ENCODE results near the gene SMIM36.

DNA sequence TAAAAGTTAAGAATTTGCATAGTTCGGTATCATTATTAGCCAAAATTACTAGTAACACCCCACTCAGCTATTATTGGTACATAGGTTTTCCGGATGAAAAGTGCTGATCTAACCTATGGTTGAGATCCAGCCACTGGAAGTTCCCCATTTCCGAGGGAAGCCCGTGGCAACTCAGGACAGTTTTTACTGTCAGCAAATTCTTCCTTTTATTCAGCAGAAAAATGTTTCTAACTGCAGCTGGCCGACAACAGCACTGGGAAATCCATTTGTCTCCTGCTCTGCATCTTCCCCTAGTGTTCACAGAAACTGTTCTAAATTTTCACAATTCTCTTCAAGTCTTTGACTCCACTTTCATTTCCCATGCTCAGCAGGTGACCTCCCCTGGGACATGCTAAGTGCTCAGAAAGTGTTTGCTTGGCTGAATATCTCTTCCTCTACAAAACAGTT is 74.1 kb downstream of the SMIM36 start:
- TF ChIP-seq CTCF (IDR thresholded peaks at IDR 0.05; ENCODE audit: poor library complexity) (no peak), EZH2phosphoT487 (IDR thresholded peaks at IDR 0.05; ENCODE audit: low read depth, severe bottlenecking, unreplicated experiment) (no peak)

All from hepatocyte (in vitro differentiated cells).